ENCODE data around the gene ANXA6.

GRCh38 chr5:151151793-151152192 is 5.8 kb downstream of the ANXA6 start:
- TF ChIP-seq ATF3 (IDR thresholded peaks at IDR 0.05; ENCODE audit: borderline replicate concordance, extremely low read depth, low read depth, low read length) (no peak), EP300 (IDR thresholded peaks at IDR 0.05; ENCODE audit: borderline replicate concordance in 1 of 2, control insufficient read depth in 1 of 2, low read depth in 2 of 2, low read length in 2 of 2) (peak; percentile 58 to 68; a peak in 3 of 4 replicates), GABPA (IDR thresholded peaks at IDR 0.05; ENCODE audit: low read depth) (no peak), BHLHE40 (IDR thresholded peaks at IDR 0.05; ENCODE audit: borderline replicate concordance in 1 of 2, low read depth in 2 of 2, low read length in 1 of 2) (peak; percentile 89 to 92), YY1 (IDR thresholded peaks at IDR 0.05; ENCODE audit: low read depth, low read length) (no peak), CBX5 (IDR thresholded peaks at IDR 0.05; ENCODE audit: low read depth) (no peak)
